ENCODE data around the gene TBX6. TPM values are rescaled to one million over a fixed set of nuclear protein-coding genes. Genes with fewer than 3 reads are reported as not detected.

Gene TBX6
- total RNA-seq, 1 experiment from 2014 or later = 5.1 TPM

DNA sequence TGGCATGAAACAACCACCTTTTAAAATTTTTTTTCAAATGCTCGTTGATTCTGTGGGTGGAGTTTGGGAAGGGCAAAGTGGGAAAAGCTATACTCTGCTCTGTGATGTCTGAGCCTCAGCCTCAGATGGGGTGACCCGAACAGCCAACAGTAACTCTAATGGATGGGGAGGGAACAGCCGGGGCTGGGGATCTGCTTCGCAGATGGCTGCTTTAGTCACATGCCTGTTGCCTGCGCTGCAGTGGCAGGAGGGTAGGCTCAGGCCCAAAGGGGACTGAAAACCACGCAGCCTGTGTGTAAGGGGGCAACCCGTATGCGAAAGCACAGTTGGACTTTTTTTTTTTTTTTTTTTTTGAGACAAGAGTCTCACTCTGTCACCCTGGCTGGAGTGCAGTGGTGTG, 46.2 kb upstream of the TBX6 start:
- no peak for TF ChIP-seq ZNF416 (CRISPR knock-in tag; IDR thresholded peaks at IDR 0.05)
- TF ChIP-seq ZNF396 (CRISPR knock-in tag; IDR thresholded peaks at IDR 0.05; ENCODE audit: borderline replicate concordance) = no peak
- TF ChIP-seq, protein P1, sequence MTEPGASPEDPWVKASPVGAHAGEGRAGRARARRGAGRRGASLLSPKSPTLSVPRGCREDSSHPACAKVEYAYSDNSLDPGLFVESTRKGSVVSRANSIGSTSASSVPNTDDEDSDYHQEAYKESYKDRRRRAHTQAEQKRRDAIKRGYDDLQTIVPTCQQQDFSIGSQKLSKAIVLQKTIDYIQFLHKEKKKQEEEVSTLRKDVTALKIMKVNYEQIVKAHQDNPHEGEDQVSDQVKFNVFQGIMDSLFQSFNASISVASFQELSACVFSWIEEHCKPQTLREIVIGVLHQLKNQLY (CRISPR knock-in tag; IDR thresholded peaks at IDR 0.05) = no peak
- no peak for TF ChIP-seq NFE2L1 (CRISPR knock-in tag; IDR thresholded peaks at IDR 0.05)
- TF ChIP-seq IRF2 (CRISPR knock-in tag; IDR thresholded peaks at IDR 0.05; ENCODE audit: borderline replicate concordance, low read depth) = no peak
- TF ChIP-seq ZNF219 (CRISPR knock-in tag; IDR thresholded peaks at IDR 0.05; ENCODE audit: borderline replicate concordance) = no peak
- no peak for TF ChIP-seq ESRRA (CRISPR knock-in tag; IDR thresholded peaks at IDR 0.05; ENCODE audit: borderline replicate concordance)
- no peak for TF ChIP-seq TCF7 (CRISPR knock-in tag; IDR thresholded peaks at IDR 0.05; ENCODE audit: low read depth)
- TF ChIP-seq JAZF1 (CRISPR knock-in tag; IDR thresholded peaks at IDR 0.05) = no peak
- TF ChIP-seq OVOL2 (CRISPR knock-in tag; IDR thresholded peaks at IDR 0.05; ENCODE audit: borderline replicate concordance) = no peak
- no peak for TF ChIP-seq ARID4B (CRISPR knock-in tag; IDR thresholded peaks at IDR 0.05; ENCODE audit: borderline replicate concordance)
- TF ChIP-seq, protein P2, sequence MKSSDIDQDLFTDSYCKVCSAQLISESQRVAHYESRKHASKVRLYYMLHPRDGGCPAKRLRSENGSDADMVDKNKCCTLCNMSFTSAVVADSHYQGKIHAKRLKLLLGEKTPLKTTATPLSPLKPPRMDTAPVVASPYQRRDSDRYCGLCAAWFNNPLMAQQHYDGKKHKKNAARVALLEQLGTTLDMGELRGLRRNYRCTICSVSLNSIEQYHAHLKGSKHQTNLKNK (CRISPR knock-in tag; IDR thresholded peaks at IDR 0.05) = no peak
- TF ChIP-seq ZBTB21 (CRISPR knock-in tag; IDR thresholded peaks at IDR 0.05; ENCODE audit: borderline replicate concordance) = no peak
- no peak for TF ChIP-seq NR1H2 (CRISPR knock-in tag; IDR thresholded peaks at IDR 0.05)
- no peak for TF ChIP-seq NR3C1 (CRISPR knock-in tag; conservative IDR thresholded peaks at IDR 0.05; ENCODE audit: low read depth)
- TF ChIP-seq, protein P3, sequence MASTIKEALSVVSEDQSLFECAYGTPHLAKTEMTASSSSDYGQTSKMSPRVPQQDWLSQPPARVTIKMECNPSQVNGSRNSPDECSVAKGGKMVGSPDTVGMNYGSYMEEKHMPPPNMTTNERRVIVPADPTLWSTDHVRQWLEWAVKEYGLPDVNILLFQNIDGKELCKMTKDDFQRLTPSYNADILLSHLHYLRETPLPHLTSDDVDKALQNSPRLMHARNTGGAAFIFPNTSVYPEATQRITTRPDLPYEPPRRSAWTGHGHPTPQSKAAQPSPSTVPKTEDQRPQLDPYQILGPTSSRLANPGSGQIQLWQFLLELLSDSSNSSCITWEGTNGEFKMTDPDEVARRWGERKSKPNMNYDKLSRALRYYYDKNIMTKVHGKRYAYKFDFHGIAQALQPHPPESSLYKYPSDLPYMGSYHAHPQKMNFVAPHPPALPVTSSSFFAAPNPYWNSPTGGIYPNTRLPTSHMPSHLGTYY (CRISPR knock-in tag; IDR thresholded peaks at IDR 0.05) = no peak
- TF ChIP-seq SP1 (CRISPR knock-in tag; conservative IDR thresholded peaks at IDR 0.05) = no peak
- no peak for TF ChIP-seq ZNF512 (CRISPR knock-in tag; IDR thresholded peaks at IDR 0.05; ENCODE audit: borderline replicate concordance)
- no peaks in the 10 kb centered on the region for H3K36me3 Mint-ChIP-seq
- H3K9me3 Mint-ChIP-seq = no peaks in the 10 kb centered on the region
- peaks cover 21% of the 10 kb centered on the region for H3K27me3 Mint-ChIP-seq (ENCODE audit: low read depth)
- ATAC-seq = peak; percentile 26; the same call in 1 of the 2 replicates
- no peak overlapping the region for H3K4me3 Mint-ChIP-seq
- no peak for DNase-seq (ENCODE audit: low spot score)
- CTCF ChIA-PET = interaction anchor here (0.6 to 1.8 kb wide), 3 partner anchors 10 to 46 kb away, joined by 3 to 13 read pairs (median 5); partner anchors contain the start of genes GDPD3 and TBX6
- no peak overlapping the region for H3K27ac Mint-ChIP-seq
- no peaks in the 10 kb centered on the region for H3K4me1 Mint-ChIP-seq
- POLR2A ChIA-PET = interaction anchor here (0.5 kb wide), 1 partner anchor 179 kb away, joined by 4 read pairs; no protein-coding TSS in a partner anchor

Data from WTC11 (cell line).